B cell (primary cell): ENCODE measurements around the gene BATF3. TPM values are rescaled to one million over a fixed set of nuclear protein-coding genes. Genes with fewer than 3 reads are reported as not detected.
"Not testable (repeated sequence)": the region's sequence is repeated elsewhere in the genome, so short reads cannot be mapped to it uniquely, and the experiment has no call there.

Experiments
- ATAC-seq: fragments of 200-7000 bp; cut with Tn5 transposase; one replicate; pipeline ENCODE4 v1.10.0; 2021; ENCODE audit warnings: low read depth, mild to moderate bottlenecking, moderate number of reproducible peaks, moderate library complexity
- CTCF ChIA-PET: fragments of 350-600 bp; sonication (Branson Sonifier 250); formaldehyde crosslinking; loops from one replicate; lab custom pipeline; 2021; ENCODE audit warnings: antibody characterized with exemption, inconsistent platforms; lab: Charles Lee
- POLR2A ChIA-PET: fragments of 350-600 bp; sonication (Branson Sonifier 250); formaldehyde crosslinking; loops from one replicate; lab custom pipeline; 2021; ENCODE audit warnings: antibody characterized with exemption; lab: Charles Lee
- DNase-seq: peaks from one replicate; pipeline ENCODE4 v3.0.0; 2013
- H2AFZ ChIP-seq: 2 replicates; pipeline ENCODE4 v1.6.1; 2012; ENCODE audit warnings: mild to moderate bottlenecking, low read depth, low read length; ENCODE audit not compliant: insufficient read depth, poor library complexity, severe bottlenecking
- H3K27ac ChIP-seq, 2 donors: 1 replicate in 1 of 2; 2 replicates in 1 of 2; pipeline ENCODE4 v1.5.1; 2012 to 2013; ENCODE audit warnings: low read length in 2 of 2, mild to moderate bottlenecking in 2 of 2, moderate library complexity in 1 of 2
- H3K27me3 ChIP-seq, 4 experiments: fragments of 200-600 bp in 1 of 4; sonication (generic) in 1 of 4; replicated peaks in 1 of 4; 1 replicate in 2 of 4; 2 replicates in 2 of 4; pipeline versions ENCODE4 v1.6.1 to v1.7.0; 2013 to 2016; ENCODE audit warnings: low read length in 3 of 4, mild to moderate bottlenecking in 2 of 4, mixed read lengths in 1 of 4, moderate library complexity in 1 of 4; ENCODE audit not compliant: insufficient read depth in 4 of 4, control insufficient read depth in 3 of 4; ENCODE audit errors: control extremely low read depth in 1 of 4
- H3K36me3 ChIP-seq, 2 experiments: replicated peaks in 1 of 2; 1 replicate in 1 of 2; 2 replicates in 1 of 2; pipeline versions ENCODE4 v1.6.1 to v1.7.1; 2013; ENCODE audit warnings: low read length in 1 of 2; ENCODE audit not compliant: insufficient read depth in 2 of 2, control insufficient read depth in 1 of 2; ENCODE audit errors: control extremely low read depth in 1 of 2, extremely low read depth in 1 of 2
- H3K4me1 ChIP-seq, 2 donors: fragments of 200-600 bp in 1 of 2; sonication (generic) in 1 of 2; 1 replicate in 1 of 2; 2 replicates in 1 of 2; pipeline versions ENCODE4 v1.5.1 to v1.6.1; 2013 to 2017; ENCODE audit warnings: low read length in 2 of 2; ENCODE audit not compliant: control insufficient read depth in 2 of 2, insufficient read depth in 2 of 2
- H3K4me2 ChIP-seq: replicated peaks from 2 replicates; pipeline ENCODE3; 2012; ENCODE audit warnings: mild to moderate bottlenecking, low read depth, low read length; ENCODE audit not compliant: poor library complexity, severe bottlenecking
- H3K4me3 ChIP-seq, 5 experiments: fragments of 200-600 bp in 1 of 5; sonication (generic) in 1 of 5; 1 replicate in 3 of 5; 2 replicates in 2 of 5; pipeline versions ENCODE4 v1.5.1 to v1.7.0; 2011 to 2016; ENCODE audit warnings: low read length in 4 of 5, mild to moderate bottlenecking in 4 of 5, low read depth in 2 of 5, control low read depth in 1 of 5, moderate library complexity in 1 of 5; ENCODE audit not compliant: insufficient read depth in 1 of 5; ENCODE audit errors: control extremely low read depth in 1 of 5, extremely low read depth in 1 of 5
- H3K79me2 ChIP-seq: fragments of 200-600 bp; sonication (generic); one replicate; pipeline ENCODE4 v1.6.0; 2016; ENCODE audit warnings: low read length; ENCODE audit not compliant: control insufficient read depth, insufficient read depth
- H3K9ac ChIP-seq: fragments of 200-600 bp; sonication (generic); 2 replicates; pipeline ENCODE4 v1.6.1; 2017; ENCODE audit warnings: mild to moderate bottlenecking, low read length, moderate library complexity
- H3K9me3 ChIP-seq, 3 donors: one replicate each; pipeline versions ENCODE4 v1.6.1 to v1.7.1; 2013; ENCODE audit warnings: low read length in 2 of 3; ENCODE audit not compliant: control insufficient read depth in 2 of 3, insufficient read depth in 1 of 3; ENCODE audit errors: control extremely low read depth in 1 of 3
- H4K20me1 ChIP-seq: 2 replicates; pipeline ENCODE4 v1.6.0; 2012; ENCODE audit warnings: mild to moderate bottlenecking, low read length; ENCODE audit not compliant: insufficient read depth, control insufficient read depth, poor library complexity, severe bottlenecking
- H3K27ac Mint-ChIP-seq: one replicate; pipeline ENCODE4 v1.8.0; 2021; ENCODE audit warnings: mixed read lengths
- H3K27me3 Mint-ChIP-seq: one replicate; pipeline ENCODE4 v1.8.0; 2021; ENCODE audit warnings: mixed read lengths
- H3K4me1 Mint-ChIP-seq: one replicate; pipeline ENCODE4 v1.8.0; 2021; ENCODE audit warnings: mixed read lengths
- H3K4me3 Mint-ChIP-seq: one replicate; pipeline ENCODE4 v1.8.0; 2021; ENCODE audit warnings: mixed read lengths
- H3K9me3 Mint-ChIP-seq: one replicate; pipeline ENCODE4 v1.8.0; 2022; ENCODE audit warnings: mixed read lengths; ENCODE audit not compliant: insufficient read depth
- EZH2 ChIP-seq: IDR thresholded peaks from 2 replicates; pipeline ENCODE4 v1.6.1; 2012; ENCODE audit warnings: borderline replicate concordance, low read depth, mild to moderate bottlenecking, moderate library complexity, low read length; ENCODE audit not compliant: insufficient read depth, poor library complexity, severe bottlenecking
- WGBS: methylation state at CpG from one replicate; pipeline ENCODE4 v1.1.5; 2013; ENCODE audit warnings: missing lambda C conversion rate; ENCODE audit not compliant: insufficient coverage; 5-methylcytosine and 5-hydroxymethylcytosine counted together
- intact Hi-C: fragments of 100-400 bp; cut with micrococcal nuclease; formaldehyde crosslinking; loops from one replicate; pipeline ENCODE4 v1.10.0; 2022
- polyA plus RNA-seq: library from polyadenylated mRNA; depleted of rRNA; stranded (reverse); fragments of >200 nt; gene quantifications from 2 replicates; pipeline ENCODE4 v1.2.3, GENCODE V29; 2012
- total RNA-seq, 2 donors: library from RNA; stranded (reverse); fragments of 120-200 nt in 1 of 2; gene quantifications; 1 replicate in 1 of 2; 2 replicates in 1 of 2; pipeline versions ENCODE4 v1.2.3 to v1.2.4, GENCODE V29; 2013 to 2022
- TF ChIP-seq, protein P1 (sequence below): fragments of 200-600 bp; IDR thresholded peaks from one replicate; pipeline ENCODE4 v1.8.0; 2022; ENCODE audit warnings: antibody characterized with exemption, mild to moderate bottlenecking

Gene BATF3
- total and polyA plus RNA-seq, 2 donors (not counting 1 experiment from before 2014, with no cell fraction given): 0.36 to 1.9 TPM

- Mint-ChIP-seq H3K27ac (no peak overlapping the region), H3K27me3 (no peaks in the 10 kb centered on the region), H3K4me1 (peaks cover 16% of the 10 kb centered on the region), H3K4me3 (no peak overlapping the region), H3K9me3 (no peaks in the 10 kb centered on the region)
- Histone ChIP-seq H3K4me3 (no peak overlapping the region), H3K9me3 (no peaks in the 10 kb centered on the region), H3K4me1 (peaks cover 6 to 22% of the 10 kb centered on the region in 2 donors), H3K4me2 (no peak overlapping the region), H3K9ac (no peak overlapping the region), H3K79me2 (no peaks in the 10 kb centered on the region), H3K27ac (no peak overlapping the region), H2AFZ (peak overlapping the region; percentile 80), H4K20me1 (no peaks in the 10 kb centered on the region), H3K36me3 (no peaks in the 10 kb centered on the region), H3K27me3 (peaks cover 0 to 6% (median 0%) of the 10 kb centered on the region in 4 experiments)
- ChIA-PET POLR2A (no interaction called here), CTCF (interaction anchor here (0.6 to 2.9 kb wide), 50 partner anchors 9 to 600 kb away, joined by 3 to 90 read pairs (median 4); partner anchors contain the start of genes NSL1 and TATDN3)
- TF ChIP-seq, protein P1, sequence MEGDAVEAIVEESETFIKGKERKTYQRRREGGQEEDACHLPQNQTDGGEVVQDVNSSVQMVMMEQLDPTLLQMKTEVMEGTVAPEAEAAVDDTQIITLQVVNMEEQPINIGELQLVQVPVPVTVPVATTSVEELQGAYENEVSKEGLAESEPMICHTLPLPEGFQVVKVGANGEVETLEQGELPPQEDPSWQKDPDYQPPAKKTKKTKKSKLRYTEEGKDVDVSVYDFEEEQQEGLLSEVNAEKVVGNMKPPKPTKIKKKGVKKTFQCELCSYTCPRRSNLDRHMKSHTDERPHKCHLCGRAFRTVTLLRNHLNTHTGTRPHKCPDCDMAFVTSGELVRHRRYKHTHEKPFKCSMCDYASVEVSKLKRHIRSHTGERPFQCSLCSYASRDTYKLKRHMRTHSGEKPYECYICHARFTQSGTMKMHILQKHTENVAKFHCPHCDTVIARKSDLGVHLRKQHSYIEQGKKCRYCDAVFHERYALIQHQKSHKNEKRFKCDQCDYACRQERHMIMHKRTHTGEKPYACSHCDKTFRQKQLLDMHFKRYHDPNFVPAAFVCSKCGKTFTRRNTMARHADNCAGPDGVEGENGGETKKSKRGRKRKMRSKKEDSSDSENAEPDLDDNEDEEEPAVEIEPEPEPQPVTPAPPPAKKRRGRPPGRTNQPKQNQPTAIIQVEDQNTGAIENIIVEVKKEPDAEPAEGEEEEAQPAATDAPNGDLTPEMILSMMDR: no peak
- TF ChIP-seq EZH2: no peak
- intact Hi-C loops: loop anchor here (1.0 kb wide), 4 partner anchors 36 to 331 kb away; no protein-coding TSS in a partner anchor
- 95% methylated on average over 9 of the region's 11 CpGs for WGBS
- no peak for DNase-seq
- no peak for ATAC-seq
Measured at GRCh38 chr1:212664409-212665199, 35.0 kb downstream of the BATF3 start.

DNA sequence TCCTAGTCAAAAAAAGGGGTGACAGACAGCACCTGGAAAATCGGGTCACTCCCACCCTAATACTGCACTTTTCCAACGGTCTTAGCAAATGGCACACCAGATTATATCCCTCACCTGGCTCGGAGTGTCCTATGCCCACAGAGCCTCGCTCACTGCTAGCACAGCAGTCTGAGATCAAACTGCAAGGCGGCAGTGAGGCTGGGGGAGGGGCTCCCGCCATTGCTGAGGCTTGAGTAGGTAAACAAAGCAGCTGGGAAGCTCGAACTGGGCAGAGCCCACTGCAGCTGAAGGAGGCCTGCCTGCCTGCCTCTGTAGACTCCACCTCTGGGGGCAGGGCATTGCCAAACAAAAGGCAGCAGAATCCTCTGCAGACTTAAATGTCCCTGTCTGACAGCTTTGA lies 41.4 kb downstream of the BATF3 start:
- H3K4me2 ChIP-seq, H3K4me1 ChIP-seq, H3K9ac ChIP-seq, POLR2A ChIA-PET, H3K36me3 ChIP-seq, H3K4me3 Mint-ChIP-seq, H2AFZ ChIP-seq, H3K9me3 ChIP-seq, H3K27ac ChIP-seq, H3K4me3 ChIP-seq, H4K20me1 ChIP-seq, H3K79me2 ChIP-seq, intact Hi-C loops, ATAC-seq, H3K27ac Mint-ChIP-seq, H3K9me3 Mint-ChIP-seq, DNase-seq, H3K4me1 Mint-ChIP-seq: not testable (repeated sequence)
- CTCF ChIA-PET: interaction anchor here (1.9 kb wide), 1 partner anchor 15 kb away, joined by 3 read pairs; no protein-coding TSS in a partner anchor
- peaks cover 12% of the 10 kb centered on the region for H3K27me3 Mint-ChIP-seq
- WGBS: 85% methylated on average over 5 of the region's 7 CpGs
- peaks cover 0 to 21% (median 0%) of the 10 kb centered on the region in 4 experiments for H3K27me3 ChIP-seq
